Mucosa of descending colon (tissue), 3 donors: ENCODE data around the gene PAPPA2. TPM values are rescaled to one million over a fixed set of nuclear protein-coding genes. Genes with fewer than 3 reads are reported as not detected.

Experiments used
- ATAC-seq: fragments of 200-7000 bp; cut with Tn5 transposase; one replicate; pipeline ENCODE4 v1.9.1; 2020; ENCODE audit warnings: mild to moderate bottlenecking, moderate library complexity
- DNase-seq, 3 donors: peaks; one replicate each; pipeline ENCODE4 v3.0.0-alpha.2; 2020
- H3K36me3 ChIP-seq: fragments of 200-600 bp; one replicate; pipeline ENCODE4 v1.8.0; 2021; ENCODE audit warnings: low read depth, mild to moderate bottlenecking
- H3K4me1 ChIP-seq: fragments of 200-600 bp; one replicate; pipeline ENCODE4 v1.8.0; 2021; ENCODE audit warnings: low read depth, mild to moderate bottlenecking
- H3K4me3 ChIP-seq: fragments of 200-600 bp; one replicate; pipeline ENCODE4 v1.8.0; 2021; ENCODE audit warnings: mild to moderate bottlenecking
- H3K9me3 ChIP-seq: fragments of 200-600 bp; one replicate; pipeline ENCODE4 v1.8.0; 2021; ENCODE audit warnings: mild to moderate bottlenecking
- CTCF ChIP-seq: fragments of 200-600 bp; IDR thresholded peaks from one replicate; pipeline ENCODE4 v1.8.0; 2022; ENCODE audit warnings: antibody characterized with exemption, mild to moderate bottlenecking
- intact Hi-C, 2 donors: fragments of 100-400 bp; cut with DNase I in 1 of 2; cut with micrococcal nuclease in 1 of 2; formaldehyde crosslinking; loops; one replicate each; pipeline versions ENCODE4 v1.11.0 to v1.11.1; 2022; cut with DNase I, micrococcal nuclease
- total RNA-seq, 3 donors: library from RNA; stranded (reverse); fragmentation: NEBNext Ultra II Directional in 2 of 3; extraction: Animal tissue kit (Norgen Biotek cat#: 25700) in 2 of 3; gene quantifications; one replicate each; pipeline versions ENCODE4 v1.2.1 to v1.2.4, GENCODE V29; 2021 to 2023
- donor health status: DM: no; HTN: no; CAD: no; lungs with moderate emphysema.
- donor health status: DM: no; HTN: no; CAD: no.
- donor health status: DM: no; HTN: yes; CAD: no.

The PAPPA2 gene
- total RNA-seq, 3 donors from 2014 or later = 1.0 to 5.1 (median 1.1) TPM

DNA sequence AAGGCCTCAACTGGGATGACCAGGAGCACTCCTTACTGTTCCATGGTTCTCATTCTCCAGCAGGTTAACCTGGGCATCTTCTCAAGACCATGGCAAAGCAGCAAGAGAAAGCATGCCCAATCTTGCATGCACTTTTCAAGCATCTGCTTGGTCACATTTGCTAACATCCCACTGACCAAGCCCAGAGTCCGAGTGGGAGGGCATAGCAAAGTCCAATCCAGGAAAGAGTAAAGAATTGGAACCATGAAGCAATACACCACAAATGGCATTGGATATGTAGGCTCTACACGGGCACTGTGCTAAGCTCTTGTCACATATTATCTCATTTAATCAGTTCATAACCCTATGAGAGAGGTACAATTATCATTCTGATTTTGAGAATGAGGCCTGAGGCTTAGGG is 73.6 kb downstream of the PAPPA2 start:
- Histone ChIP-seq H3K4me1 (no peaks in the 10 kb centered on the region), H3K9me3 (no peaks in the 10 kb centered on the region), H3K4me3 (no peak overlapping the region), H3K36me3 (no peaks in the 10 kb centered on the region)
- no peak for ATAC-seq
- TF ChIP-seq CTCF = no peak
- intact Hi-C loops = no loop called here
- DNase-seq = no peak

- intact Hi-C loops = no loop called here
- no peaks in the 10 kb centered on the region for H3K9me3 ChIP-seq
- TF ChIP-seq CTCF = no peak
- no peaks in the 10 kb centered on the region for H3K36me3 ChIP-seq
- ATAC-seq (no peak), DNase-seq (no peak)
- no peaks in the 10 kb centered on the region for H3K4me1 ChIP-seq
- no peak overlapping the region for H3K4me3 ChIP-seq
These were observed 76.0 kb downstream of the PAPPA2 start for GRCh38 chr1:176539018-176539417.

DNA sequence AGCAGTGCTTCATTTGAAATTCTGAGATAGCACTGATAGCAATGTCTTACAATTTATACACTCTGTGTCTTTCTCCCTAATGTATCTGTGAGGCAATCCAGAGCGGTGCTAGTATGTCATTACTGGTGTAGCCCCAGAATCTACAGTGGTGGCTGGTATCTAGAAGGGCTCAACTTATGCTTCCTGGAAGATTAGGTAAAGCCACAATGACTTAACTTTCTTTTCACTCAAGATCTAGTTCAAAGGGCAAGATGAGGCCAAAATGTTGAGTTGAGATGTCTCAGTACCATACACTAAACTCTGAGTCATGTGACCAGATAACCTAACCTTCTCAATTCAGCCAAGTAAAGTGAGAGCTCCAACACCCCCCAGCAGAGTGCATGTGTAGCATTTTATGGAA is 77.5 kb downstream of the PAPPA2 start:
- no peak for DNase-seq
- ATAC-seq = no peak
- Histone ChIP-seq H3K36me3 (no peaks in the 10 kb centered on the region), H3K4me1 (no peaks in the 10 kb centered on the region), H3K4me3 (no peak overlapping the region), H3K9me3 (no peaks in the 10 kb centered on the region)
- TF ChIP-seq CTCF = no peak
- intact Hi-C loops = no loop called here

- no peaks in the 10 kb centered on the region for H3K36me3 ChIP-seq
- H3K4me1 ChIP-seq = no peaks in the 10 kb centered on the region
- ATAC-seq = no peak
- DNase-seq = no peak
- intact Hi-C loops = no loop called here
- H3K9me3 ChIP-seq = no peaks in the 10 kb centered on the region
- TF ChIP-seq CTCF = no peak
- no peak overlapping the region for H3K4me3 ChIP-seq
These were observed 78.7 kb downstream of the PAPPA2 start for GRCh38 chr1:176541663-176542062.

- Histone ChIP-seq H3K4me1 (no peaks in the 10 kb centered on the region), H3K4me3 (no peak overlapping the region), H3K36me3 (no peaks in the 10 kb centered on the region), H3K9me3 (no peaks in the 10 kb centered on the region)
- DNase-seq = no peak
- ATAC-seq = no peak
- intact Hi-C loops = no loop called here
- TF ChIP-seq CTCF = no peak
These were observed 79.4 kb downstream of the PAPPA2 start for GRCh38 chr1:176542352-176542751.
